Activated CD4-positive, alpha-beta T cell treated with anti-CD3 and anti-CD28 coated beads for 1 hour (primary cell): ENCODE measurements around the gene CFB.
"Not testable (repeated sequence)": the region's sequence is repeated elsewhere in the genome, so short reads cannot be mapped to it uniquely, and the experiment has no call there.

Experiments used
- DNase-seq: peaks from one replicate; pipeline ENCODE4 v3.0.0-alpha.2; 2020

The CFB gene

GRCh38 chr6:31915351-31915750, 30.5 kb upstream of the CFB start:
- no peak for DNase-seq

DNA sequence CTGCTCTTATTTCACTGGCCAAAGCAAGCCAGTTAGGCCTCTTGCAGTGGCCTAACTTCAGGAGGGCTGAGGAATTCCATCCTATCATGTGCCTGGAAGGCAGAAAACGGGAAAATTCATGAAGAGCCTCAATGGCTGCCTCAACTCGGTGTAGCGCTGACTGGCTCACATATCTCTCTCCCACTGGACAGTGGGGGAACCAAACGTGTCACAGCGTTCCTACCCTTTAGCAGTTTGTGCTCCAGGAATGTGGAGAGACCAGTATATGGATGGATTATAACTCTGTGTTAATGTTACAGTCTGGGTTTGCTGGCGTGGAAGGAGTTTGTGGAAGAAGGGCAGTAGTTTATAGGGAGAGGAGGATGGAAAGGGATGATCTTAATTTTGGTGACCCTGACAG, 30.1 kb upstream of the CFB start:
- DNase-seq = no peak

GRCh38 chr6:31918069-31918720, 27.7 kb upstream of the CFB start:
- DNase-seq = no peak

- no peak for DNase-seq
Observed at GRCh38 chr6:31919624-31920303, 26.1 kb upstream of the CFB start.

- no peak for DNase-seq
Observed at GRCh38 chr6:31920811-31921210, 25.1 kb upstream of the CFB start.

DNA sequence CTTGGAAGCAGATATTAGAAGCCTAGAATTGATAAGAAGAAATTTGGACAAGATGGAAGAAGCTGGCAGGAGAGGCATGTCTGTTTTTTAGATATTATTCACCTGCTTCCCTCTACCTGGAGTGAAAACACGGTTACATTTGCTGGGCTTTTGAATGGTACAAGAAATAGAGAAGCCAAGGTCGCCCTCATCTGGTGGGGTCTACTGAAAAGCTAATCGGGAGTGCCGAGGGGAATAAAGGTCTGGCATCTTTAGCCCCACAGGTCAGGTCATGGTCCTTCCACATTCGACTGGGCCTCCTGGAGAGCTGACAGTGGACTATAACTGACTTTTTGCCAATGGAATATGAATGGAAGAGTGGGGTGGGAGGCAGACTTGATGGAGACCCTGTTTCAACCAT, 23.0 kb upstream of the CFB start:
- no peak for DNase-seq

- DNase-seq = no peak
Observed at GRCh38 chr6:31927242-31927862, 18.5 kb upstream of the CFB start, which contains the start of gene C2. Gene C2, plus strand, starts transcription at chr6:31927717. Its CDS starts 36 bp downstream, at chr6:31927753.

GRCh38 chr6:31927863-31928671, 17.8 kb upstream of the CFB start:
- DNase-seq = no peak

- DNase-seq = no peak
Observed at GRCh38 chr6:31928672-31928939, 17.3 kb upstream of the CFB start.

DNA sequence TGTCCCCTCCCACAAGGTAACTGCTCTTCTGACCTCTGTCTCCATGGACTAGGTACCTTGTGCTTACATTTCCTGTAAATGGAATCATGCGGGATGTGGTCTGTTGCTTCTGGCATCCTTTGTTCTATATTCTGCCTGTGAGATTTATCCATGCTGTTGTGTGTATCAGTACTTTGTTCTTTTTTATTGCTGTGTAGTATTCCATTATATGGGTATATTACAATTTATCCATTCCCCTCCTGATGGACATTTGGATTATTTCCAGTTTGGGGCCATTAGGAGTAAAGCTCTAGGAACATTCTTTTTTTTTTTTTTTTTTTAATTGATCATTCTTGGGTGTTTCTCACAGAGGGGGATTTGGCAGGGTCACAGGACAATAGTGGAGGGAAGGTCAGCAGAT, 14.9 kb upstream of the CFB start:
- DNase-seq = no peak

GRCh38 chr6:31932137-31932536, 13.8 kb upstream of the CFB start:
- DNase-seq = not testable (repeated sequence)

DNA sequence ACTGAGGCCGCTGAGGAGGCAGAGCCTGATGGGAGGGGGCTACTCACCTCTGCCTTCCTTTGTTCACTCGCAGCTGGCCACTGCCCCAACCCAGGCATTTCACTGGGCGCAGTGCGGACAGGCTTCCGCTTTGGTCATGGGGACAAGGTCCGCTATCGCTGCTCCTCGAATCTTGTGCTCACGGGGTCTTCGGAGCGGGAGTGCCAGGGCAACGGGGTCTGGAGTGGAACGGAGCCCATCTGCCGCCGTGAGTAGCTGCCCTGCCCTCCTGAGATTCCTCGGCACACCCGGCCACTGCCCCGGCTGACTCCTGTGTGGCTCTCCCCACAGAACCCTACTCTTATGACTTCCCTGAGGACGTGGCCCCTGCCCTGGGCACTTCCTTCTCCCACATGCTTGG, 12.4 kb upstream of the CFB start:
- no peak for DNase-seq

DNA sequence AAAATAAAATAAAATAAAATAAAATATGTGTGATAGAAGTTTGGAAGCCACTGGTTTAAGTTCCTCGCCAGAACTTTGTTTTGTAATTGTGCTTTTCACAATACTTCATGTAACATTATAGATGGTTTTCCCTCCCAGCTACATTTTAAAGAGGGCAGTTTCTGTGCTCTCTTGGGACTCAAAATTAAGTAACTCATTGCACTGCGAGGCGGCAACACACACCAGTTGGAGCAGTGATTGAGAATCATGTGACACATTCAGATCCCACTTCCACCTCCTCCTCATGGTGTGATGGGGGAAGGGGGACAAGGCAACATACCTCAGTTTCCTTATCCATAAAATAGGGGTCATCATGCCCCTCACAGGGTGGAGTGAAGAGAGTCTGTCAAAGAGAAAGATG, 10.9 kb upstream of the CFB start:
- DNase-seq = no peak

DNA sequence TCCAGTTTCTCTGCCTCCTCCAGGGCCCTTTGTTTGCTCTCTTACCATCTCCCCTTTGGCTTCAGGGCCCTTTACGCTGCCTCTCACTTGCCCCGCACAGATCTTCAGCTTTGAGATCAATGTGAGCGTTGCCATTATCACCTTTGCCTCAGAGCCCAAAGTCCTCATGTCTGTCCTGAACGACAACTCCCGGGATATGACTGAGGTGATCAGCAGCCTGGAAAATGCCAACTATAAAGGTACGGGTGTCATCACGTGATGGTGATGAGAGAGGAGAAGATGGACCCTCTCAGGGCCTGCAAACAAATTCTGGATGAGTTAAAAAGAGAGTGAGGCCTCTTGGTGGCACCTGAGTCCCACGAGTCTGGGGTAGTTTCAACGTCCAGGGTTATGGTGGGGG, 10.1 kb upstream of the CFB start:
- DNase-seq = no peak

- no peak for DNase-seq
Observed at GRCh38 chr6:31940256-31940664, 5.6 kb upstream of the CFB start.

GRCh38 chr6:31943742-31944141, 2.2 kb upstream of the CFB start:
- DNase-seq = no peak

- no peak for DNase-seq
Observed at GRCh38 chr6:31945154-31945506, 765 bp upstream of the CFB start.

DNA sequence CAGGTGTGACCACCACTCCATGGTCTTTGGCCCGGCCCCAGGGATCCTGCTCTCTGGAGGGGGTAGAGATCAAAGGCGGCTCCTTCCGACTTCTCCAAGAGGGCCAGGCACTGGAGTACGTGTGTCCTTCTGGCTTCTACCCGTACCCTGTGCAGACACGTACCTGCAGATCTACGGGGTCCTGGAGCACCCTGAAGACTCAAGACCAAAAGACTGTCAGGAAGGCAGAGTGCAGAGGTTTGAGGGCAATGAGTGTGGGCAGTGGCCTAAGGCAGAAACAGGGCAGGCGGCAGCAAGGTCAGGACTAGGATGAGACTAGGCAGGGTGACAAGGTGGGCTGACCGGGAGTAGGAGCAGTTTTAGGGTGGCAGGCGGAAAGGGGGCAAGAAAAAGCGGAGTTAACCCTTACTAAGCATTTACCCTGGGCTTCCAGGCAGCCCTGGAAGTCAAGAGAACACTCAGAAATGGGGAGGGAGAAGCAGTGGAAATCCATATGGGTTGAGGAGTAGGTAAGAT, 533 bp downstream of the CFB start:
- DNase-seq = no peak

GRCh38 chr6:31947070-31947675, 1.3 kb downstream of the CFB start:
- no peak for DNase-seq

GRCh38 chr6:31947864-31948263, 2.0 kb downstream of the CFB start:
- DNase-seq = no peak

DNA sequence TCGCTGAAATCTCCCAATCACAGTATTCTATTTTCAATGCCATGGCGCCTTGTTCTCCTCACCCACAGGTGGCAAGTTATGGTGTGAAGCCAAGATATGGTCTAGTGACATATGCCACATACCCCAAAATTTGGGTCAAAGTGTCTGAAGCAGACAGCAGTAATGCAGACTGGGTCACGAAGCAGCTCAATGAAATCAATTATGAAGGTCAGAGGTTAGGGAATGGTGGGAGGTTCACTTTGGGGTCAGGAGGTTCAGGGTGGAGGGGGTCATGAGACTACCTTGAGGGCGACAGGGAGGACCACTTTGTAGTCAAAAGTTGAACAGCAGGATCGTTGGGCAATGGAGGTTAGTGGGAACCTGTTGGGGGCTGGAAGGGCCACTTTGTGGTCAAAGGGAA, 2.4 kb downstream of the CFB start:
- no peak for DNase-seq

DNA sequence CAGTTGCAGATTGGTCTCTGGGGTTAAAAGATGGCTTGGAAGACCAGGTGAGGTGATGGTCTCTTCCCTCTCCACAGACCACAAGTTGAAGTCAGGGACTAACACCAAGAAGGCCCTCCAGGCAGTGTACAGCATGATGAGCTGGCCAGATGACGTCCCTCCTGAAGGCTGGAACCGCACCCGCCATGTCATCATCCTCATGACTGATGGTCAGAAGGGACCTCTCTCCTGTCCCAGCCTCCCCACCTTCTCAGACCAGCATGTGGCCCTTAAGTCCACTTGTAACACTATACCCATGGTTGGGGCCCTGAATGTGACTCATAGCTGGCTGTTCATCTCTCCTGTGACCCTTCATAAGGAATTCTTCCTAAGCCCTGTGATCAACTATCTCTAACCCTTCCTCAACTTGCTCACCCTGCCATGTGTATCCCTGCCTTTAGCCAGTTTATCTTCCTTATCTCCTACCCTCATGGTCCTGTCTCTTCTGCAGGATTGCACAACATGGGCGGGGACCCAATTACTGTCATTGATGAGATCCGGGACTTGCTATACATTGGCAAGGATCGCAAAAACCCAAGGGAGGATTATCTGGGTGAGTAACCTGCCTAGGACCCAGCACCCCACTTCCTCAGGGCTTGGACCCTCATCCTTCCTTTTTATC, 3.0 kb downstream of the CFB start:
- no peak for DNase-seq
